ENCODE measurements around the gene FNDC3A.

The FNDC3A gene

GRCh38 chr13:49220856-49221589 lies 245.3 kb downstream of the FNDC3A start:
- no peak overlapping the region for H3K4me3 ChIP-seq (ENCODE audit: insufficient read depth, low read length, poor library complexity, severe bottlenecking)
- no peak overlapping the region for H3K9ac ChIP-seq (ENCODE audit: low read length)
- no peaks in the 10 kb centered on the region for H3K79me2 ChIP-seq (ENCODE audit: insufficient read depth, low read length)
- no peak for TF ChIP-seq EZH2phosphoT487 (conservative IDR thresholded peaks at IDR 0.05; ENCODE audit: low read length)
- no peak for TF ChIP-seq CTCF (IDR thresholded peaks at IDR 0.05; ENCODE audit: insufficient read depth, low read length, poor library complexity, severe bottlenecking)
- H4K20me1 ChIP-seq (ENCODE audit: low read depth, low read length): no peaks in the 10 kb centered on the region
- H3F3A ChIP-seq (ENCODE audit: insufficient read depth): no peaks in the 10 kb centered on the region
- no peaks in the 10 kb centered on the region for H3K9me2 ChIP-seq (replicated peaks; ENCODE audit: insufficient read depth, low read length)
- no peaks in the 10 kb centered on the region for H3K9me3 ChIP-seq (ENCODE audit: insufficient read depth, low read length)
- no peak overlapping the region for H3K27ac ChIP-seq (ENCODE audit: low read depth, low read length)
- no peak overlapping the region for H3K4me2 ChIP-seq (ENCODE audit: low read depth, low read length, poor library complexity, severe bottlenecking)
- H3K36me3 ChIP-seq (ENCODE audit: low read length): no peaks in the 10 kb centered on the region
- H3K27me3 ChIP-seq (ENCODE audit: low read length): no peaks in the 10 kb centered on the region
- H2AFZ ChIP-seq (ENCODE audit: low read depth, low read length, severe bottlenecking): no peak overlapping the region

GRCh38 chr13:49221590-49221965 lies 245.9 kb downstream of the FNDC3A start:
- H3K27me3 ChIP-seq (ENCODE audit: low read length): 0 out of 2 replicates have a peak, but pooled peaks cover 2% of the 10 kb centered on the region

GRCh38 chr13:49225223-49226042 lies 249.7 kb downstream of the FNDC3A start:
- no peak overlapping the region for H2AFZ ChIP-seq (ENCODE audit: low read depth, low read length, severe bottlenecking)
- H3K9me2 ChIP-seq (replicated peaks; ENCODE audit: insufficient read depth, low read length): no peaks in the 10 kb centered on the region
- no peak overlapping the region for H3K9ac ChIP-seq (ENCODE audit: low read length)
- H3K27ac ChIP-seq (ENCODE audit: low read depth, low read length): no peak overlapping the region
- H3K4me3 ChIP-seq (ENCODE audit: insufficient read depth, low read length, poor library complexity, severe bottlenecking): no peak overlapping the region
- no peaks in the 10 kb centered on the region for H4K20me1 ChIP-seq (ENCODE audit: low read depth, low read length)
- no peaks in the 10 kb centered on the region for H3F3A ChIP-seq (ENCODE audit: insufficient read depth)
- no peaks in the 10 kb centered on the region for H3K79me2 ChIP-seq (ENCODE audit: insufficient read depth, low read length)
- H3K27me3 ChIP-seq (ENCODE audit: low read length): 0 out of 2 replicates have a peak, but pooled peaks cover 2% of the 10 kb centered on the region
- no peak for TF ChIP-seq EZH2phosphoT487 (conservative IDR thresholded peaks at IDR 0.05; ENCODE audit: low read length)
- no peak for TF ChIP-seq CTCF (IDR thresholded peaks at IDR 0.05; ENCODE audit: insufficient read depth, low read length, poor library complexity, severe bottlenecking)
- no peaks in the 10 kb centered on the region for H3K36me3 ChIP-seq (ENCODE audit: low read length)
- H3K4me2 ChIP-seq (ENCODE audit: low read depth, low read length, poor library complexity, severe bottlenecking): no peak overlapping the region
- no peaks in the 10 kb centered on the region for H3K9me3 ChIP-seq (ENCODE audit: insufficient read depth, low read length)

More at GRCh38 chr13:49221590-49221965, 245.9 kb downstream of the FNDC3A start:
- Histone ChIP-seq H3K4me3 (ENCODE audit: insufficient read depth, low read length, poor library complexity, severe bottlenecking) (no peak overlapping the region), H2AFZ (ENCODE audit: low read depth, low read length, severe bottlenecking) (no peak overlapping the region), H3K79me2 (ENCODE audit: insufficient read depth, low read length) (no peaks in the 10 kb centered on the region), H3K36me3 (ENCODE audit: low read length) (no peaks in the 10 kb centered on the region), H3K9me3 (ENCODE audit: insufficient read depth, low read length) (no peaks in the 10 kb centered on the region), H3K27ac (ENCODE audit: low read depth, low read length) (no peak overlapping the region), H3K4me2 (ENCODE audit: low read depth, low read length, poor library complexity, severe bottlenecking) (no peak overlapping the region), H3K9me2 (replicated peaks; ENCODE audit: insufficient read depth, low read length) (no peaks in the 10 kb centered on the region), H3K9ac (ENCODE audit: low read length) (no peak overlapping the region), H3F3A (ENCODE audit: insufficient read depth) (no peaks in the 10 kb centered on the region), H4K20me1 (ENCODE audit: low read depth, low read length) (no peaks in the 10 kb centered on the region)
- TF ChIP-seq EZH2phosphoT487 (conservative IDR thresholded peaks at IDR 0.05; ENCODE audit: low read length) (no peak), CTCF (IDR thresholded peaks at IDR 0.05; ENCODE audit: insufficient read depth, low read length, poor library complexity, severe bottlenecking) (no peak)
